GM18909 (cell line): Measurements from ENCODE around the gene MUC5B.
"Not testable (repeated sequence)": the region's sequence is repeated elsewhere in the genome, so short reads cannot be mapped to it uniquely, and the experiment has no call there.

Source experiments
- ATAC-seq: cut with Tn5 transposase; IDR thresholded peaks from one replicate; pipeline ENCODE4 v1.9.1; 2021; ENCODE audit warnings: mild to moderate bottlenecking; ENCODE audit not compliant: unreplicated experiment, poor library complexity

MUC5B gene

GRCh38 chr11:1260023-1260501 is 37.2 kb downstream of the MUC5B start:
- ATAC-seq: no peak

- ATAC-seq: no peak
Observed at GRCh38 chr11:1260620-1261019, 37.8 kb downstream of the MUC5B start.

DNA sequence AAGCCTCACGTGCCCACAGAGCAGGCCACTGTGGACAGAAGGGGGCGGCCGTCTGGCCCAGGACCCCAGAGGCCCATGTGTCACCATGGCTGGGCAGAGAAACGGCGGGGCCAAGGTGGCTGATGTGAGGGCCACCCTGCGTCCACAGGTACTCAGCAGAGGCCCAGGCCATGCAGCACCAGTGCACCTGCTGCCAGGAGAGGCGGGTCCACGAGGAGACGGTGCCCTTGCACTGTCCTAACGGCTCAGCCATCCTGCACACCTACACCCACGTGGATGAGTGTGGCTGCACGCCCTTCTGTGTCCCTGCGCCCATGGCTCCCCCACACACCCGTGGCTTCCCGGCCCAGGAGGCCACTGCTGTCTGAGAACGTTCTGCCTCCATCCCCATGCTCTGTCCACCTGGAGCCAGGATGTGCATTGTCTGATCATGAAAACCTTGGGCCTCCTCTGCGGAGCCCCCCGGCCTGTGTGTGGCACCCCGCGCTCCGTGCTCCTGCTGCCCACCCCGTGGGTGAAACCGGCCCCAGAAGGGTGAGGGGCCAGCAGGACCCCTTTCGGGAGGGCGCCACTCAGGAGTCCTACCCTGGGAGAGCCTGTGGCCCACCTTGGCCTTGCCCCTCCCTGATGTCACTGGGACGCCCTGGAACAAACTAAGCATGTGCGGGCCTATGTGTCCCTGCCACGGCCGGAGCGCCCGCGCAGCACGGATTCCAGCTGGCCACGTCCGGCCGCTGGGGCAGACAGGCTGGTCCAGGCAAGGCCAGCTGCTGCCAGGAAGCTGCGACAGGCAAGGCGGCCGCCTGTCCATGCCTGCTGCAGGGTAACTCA is 38.6 kb downstream of the MUC5B start:
- ATAC-seq: no peak

DNA sequence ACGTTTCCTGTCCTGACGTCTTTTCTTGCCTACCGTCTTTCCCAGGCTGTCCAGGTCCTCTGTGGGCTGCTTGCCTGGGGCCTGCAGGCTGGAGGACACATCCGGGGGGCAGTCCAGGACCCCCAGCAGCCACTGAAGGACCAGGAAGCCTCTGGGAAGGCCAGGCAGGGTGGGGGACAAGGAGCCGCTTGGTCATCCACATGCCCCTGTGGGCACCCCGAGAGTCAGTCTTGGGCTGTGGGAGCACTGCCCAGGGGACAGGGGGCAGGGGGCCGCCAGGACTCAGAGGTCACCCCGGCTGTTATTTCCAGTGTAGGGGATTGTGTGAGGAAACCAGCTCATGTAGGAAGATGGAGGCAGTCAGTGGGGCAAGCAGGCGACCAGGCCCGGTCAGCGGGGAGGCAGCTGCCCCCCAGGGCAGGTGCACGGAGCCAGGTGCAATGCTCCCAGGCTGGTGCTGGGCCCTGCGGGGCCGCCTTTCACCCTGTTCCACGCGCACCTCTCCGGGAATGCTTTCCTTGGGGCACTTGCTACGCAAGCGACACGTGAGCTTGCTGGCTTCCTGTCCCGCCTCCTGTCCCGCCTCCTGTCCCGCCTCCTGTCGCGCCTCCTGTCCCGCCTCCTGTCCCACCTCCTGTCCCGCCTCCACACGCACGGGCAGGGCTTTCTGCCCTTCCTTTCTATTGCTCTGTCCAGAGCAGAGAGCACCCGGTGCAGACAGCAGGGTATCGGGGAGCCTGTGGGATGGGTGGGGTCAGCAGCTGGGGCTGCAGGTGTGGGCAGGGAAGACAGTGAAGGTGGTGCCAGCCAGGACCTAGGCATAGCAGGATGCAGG is 39.5 kb downstream of the MUC5B start:
- peak; percentile 88 for ATAC-seq

DNA sequence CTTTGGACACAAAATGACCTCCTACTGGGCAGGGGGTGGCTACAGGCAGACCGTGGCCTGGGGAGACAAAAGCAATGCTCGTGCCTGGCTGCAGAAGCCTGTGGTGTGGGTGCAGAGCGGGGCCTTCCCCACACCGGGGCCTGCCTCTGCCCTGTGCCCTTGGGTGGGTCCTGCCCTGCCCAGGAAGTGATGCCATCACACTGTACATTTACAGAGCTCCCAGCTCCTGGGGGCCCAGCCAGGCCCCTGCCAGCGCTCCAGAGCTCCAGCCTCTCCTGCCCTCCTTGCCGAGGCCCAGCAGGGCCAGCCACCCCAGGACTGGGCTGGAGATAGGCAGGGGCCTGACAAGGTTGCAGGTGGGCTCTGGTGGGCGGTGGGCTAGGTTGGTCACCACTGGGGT is 40.1 kb downstream of the MUC5B start:
- ATAC-seq: peak; percentile 27

GRCh38 chr11:1264444-1264843 is 41.6 kb downstream of the MUC5B start:
- not testable (repeated sequence) for ATAC-seq

DNA sequence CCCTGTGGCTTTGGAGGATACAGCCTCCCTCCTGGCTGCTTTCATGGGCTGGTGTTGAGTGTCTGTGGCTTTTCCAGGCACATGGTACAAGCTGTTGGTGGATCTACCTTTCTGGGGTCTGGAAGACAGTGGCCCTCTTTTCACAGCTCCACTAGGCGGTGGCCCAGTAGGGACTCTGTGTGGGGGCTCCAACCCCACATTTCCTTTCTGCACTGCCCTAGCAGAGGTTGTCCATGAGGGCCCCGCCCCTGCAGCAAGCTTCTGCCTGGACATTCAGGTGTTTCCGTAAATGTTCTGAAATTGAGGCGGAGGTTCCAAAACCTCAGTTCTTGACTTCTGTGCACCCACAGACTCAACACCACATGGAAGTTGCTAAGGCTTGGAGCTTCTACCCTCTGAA is 42.6 kb downstream of the MUC5B start:
- ATAC-seq: not testable (repeated sequence)

DNA sequence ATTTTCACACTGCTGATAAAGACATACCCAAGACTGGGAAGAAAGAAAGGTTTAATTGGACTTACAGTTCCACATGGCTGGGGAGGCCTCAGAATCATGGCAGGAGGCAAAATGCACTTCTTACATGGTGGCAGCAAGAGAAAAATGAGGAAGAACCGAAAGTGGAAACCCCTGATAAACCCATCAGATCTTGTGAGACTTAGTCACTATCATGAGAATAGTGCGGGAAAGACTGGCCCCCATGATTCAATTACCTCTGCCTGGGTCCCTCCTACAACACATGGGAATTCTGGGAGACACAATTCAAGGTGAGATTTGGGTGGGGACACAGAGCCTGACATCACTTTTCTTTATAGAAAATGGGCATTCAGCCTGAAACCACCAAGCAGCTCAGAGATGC is 44.1 kb downstream of the MUC5B start:
- not testable (repeated sequence) for ATAC-seq

- ATAC-seq: no peak
Observed at GRCh38 chr11:1267441-1268100, 44.7 kb downstream of the MUC5B start.

DNA sequence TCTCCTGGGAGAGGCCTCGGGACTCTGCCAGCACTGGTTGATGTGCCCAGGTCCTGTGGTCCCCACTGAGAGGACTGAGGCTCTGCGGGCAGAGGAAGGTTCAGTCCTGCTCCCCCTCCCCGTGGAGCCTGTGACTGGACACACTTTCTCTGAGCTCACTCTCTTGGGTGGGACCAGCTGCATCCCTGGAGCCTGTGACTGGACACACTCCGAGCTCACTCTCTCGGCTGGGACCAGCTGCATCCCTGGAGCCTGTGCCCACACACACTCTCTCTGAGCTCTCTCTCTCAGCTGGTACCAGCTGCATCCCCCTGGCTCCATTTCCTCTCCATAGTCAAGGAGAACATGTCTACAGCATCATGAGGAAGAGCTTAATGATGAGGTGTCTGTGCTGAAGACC is 47.1 kb downstream of the MUC5B start:
- ATAC-seq: no peak

DNA sequence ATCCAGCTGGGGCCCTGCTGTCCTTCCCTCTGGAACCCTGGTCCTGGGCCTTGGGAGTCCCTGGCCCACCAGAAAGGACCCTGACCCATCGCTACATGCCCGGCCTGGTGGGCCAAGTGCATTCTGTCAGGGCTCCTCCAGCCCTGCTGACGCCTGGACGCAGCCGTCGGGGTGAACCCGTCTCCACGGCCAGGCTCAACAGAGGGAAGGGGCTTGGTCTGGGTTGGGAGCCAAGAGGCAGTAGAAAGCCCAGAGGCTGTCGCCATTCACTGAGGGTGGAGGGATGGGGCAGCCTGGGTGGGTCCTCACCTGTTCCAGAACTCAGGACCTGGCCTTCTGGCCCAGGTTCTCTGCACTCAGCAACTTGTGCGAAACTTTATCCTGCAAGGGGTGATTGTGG is 47.6 kb downstream of the MUC5B start:
- ATAC-seq: no peak

- ATAC-seq: no peak
Observed at GRCh38 chr11:1271002-1271401, 48.1 kb downstream of the MUC5B start.

GRCh38 chr11:1271406-1271805 is 48.5 kb downstream of the MUC5B start:
- ATAC-seq: no peak

- ATAC-seq: no peak
Observed at GRCh38 chr11:1271927-1272326, 49.1 kb downstream of the MUC5B start.

DNA sequence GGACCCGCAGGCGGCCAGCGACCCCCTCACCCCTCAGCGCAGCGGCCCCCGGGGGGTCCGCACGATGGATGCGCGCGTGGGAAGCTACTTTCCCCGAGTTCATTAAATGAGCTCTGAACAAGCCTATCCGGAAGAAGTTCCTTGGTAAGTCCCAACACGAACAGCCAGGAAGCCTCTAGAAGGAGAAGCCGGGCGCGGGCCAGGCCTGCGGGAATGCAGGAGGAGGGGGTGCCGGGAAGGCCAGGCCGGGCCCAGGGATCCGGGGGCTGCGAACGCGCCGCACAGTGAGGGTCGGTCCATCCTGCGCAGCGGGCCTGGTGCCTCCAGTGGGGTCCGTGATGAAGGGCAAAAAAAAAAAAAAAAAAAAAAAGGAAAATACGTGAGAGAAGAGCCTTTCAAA is 49.7 kb downstream of the MUC5B start:
- ATAC-seq: no peak

DNA sequence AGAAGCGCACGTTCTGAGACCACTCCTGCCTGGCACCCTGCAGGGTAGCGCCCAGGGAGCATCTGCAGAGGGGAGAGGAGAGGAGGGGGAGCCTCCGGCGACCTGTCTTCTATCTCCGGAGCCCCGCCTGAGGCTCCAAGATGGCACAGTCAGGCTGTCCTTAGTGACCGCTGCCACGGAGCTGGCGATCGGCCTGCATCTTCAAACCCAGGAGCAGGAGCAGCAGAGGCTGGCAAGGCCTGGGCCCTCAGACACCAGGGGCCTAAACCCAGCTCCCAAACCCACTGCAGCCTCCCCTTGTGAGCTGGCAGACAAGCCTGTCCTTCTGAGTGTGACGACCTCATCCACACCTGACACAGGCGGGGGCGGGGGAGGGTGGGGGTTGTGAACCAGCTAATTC is 51.6 kb downstream of the MUC5B start:
- ATAC-seq: no peak

DNA sequence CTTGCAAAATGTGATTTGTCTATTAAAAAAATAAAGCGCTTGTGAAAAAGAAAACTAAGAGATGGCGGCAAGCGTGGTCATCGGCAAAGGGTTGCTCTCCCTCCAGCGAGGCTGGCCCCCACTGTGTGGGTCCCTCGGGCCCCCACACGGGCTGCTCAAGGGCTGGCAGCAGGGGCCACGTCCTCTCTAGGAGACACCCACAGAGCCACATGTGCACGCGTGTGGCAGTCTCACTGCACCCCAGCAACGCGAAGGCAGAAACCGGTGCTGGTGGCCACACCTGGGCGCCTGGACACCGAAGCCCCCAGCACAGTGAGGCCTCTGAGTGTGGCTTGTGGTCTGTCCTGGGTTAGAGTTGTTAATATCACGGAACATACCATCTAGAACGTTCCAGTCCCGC is 52.2 kb downstream of the MUC5B start:
- no peak for ATAC-seq

GRCh38 chr11:1276041-1276790 is 53.4 kb downstream of the MUC5B start:
- ATAC-seq: no peak

DNA sequence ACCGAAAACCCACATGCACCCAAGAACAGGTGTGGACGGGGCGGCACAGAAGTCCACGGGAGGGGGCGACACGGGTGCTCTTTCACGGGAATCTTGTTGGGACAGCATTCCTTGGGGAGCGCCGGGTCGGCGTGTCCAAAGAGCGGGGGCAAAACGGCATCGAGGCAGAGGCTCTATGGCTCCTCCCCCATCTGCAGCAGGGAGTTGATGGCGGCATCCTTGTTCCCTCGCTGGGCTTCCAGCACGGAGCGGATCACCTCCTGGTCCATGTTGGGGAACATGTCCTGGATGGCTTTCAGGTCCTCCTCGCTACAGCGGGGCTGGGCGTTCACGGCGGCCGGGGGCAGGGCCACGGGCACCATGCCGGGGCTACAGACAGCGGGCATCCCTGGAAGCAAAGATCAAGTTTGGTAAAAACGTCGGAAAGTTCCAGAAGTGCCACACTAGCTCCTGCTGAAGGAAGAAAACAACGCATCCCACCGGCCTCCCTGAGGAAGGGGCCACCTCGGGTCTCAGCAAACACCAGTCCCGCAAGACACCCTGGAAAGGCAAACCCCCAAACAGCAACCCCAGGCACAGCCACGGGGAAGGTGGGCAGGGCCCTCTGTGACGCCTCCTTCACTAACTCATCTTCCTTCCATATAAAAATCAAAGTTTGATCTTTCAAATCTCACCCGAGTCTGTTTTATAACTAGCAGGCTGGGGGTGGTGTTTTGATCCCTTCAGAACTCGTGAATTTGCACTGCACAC is 54.2 kb downstream of the MUC5B start:
- no peak for ATAC-seq
